GM12873 (cell line): ENCODE results near the gene PRR3.

ENCODE experiments used
- TF ChIP-seq, protein P1 (sequence below): IDR thresholded peaks from 2 replicates; pipeline ENCODE4 v1.5.1; 2012; ENCODE audit warnings: low read depth, mild to moderate bottlenecking, moderate library complexity, low read length, control low read depth; ENCODE audit not compliant: insufficient read depth; ENCODE audit errors: missing control alignments

The PRR3 gene

DNA sequence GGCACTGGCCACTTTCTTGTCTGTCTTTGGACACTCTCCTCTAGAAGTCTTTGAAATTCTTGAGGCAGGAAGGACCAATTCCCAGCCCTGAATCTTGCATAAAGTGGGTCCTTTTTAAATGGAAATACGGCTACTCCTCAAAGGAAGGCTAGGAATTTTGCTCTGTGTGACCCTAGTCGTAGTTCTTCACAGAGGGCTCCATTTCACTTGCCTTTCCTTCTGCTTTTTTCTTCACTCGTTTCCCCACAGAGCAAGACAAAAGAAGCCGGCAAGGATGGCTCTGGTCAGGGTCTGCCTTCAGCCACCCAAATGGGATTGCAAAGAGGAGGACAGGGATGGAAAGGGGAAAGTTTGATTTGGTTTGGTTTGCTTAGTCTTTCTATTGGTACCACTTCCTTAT is 42.0 kb upstream of the PRR3 start:
- TF ChIP-seq, protein P1, sequence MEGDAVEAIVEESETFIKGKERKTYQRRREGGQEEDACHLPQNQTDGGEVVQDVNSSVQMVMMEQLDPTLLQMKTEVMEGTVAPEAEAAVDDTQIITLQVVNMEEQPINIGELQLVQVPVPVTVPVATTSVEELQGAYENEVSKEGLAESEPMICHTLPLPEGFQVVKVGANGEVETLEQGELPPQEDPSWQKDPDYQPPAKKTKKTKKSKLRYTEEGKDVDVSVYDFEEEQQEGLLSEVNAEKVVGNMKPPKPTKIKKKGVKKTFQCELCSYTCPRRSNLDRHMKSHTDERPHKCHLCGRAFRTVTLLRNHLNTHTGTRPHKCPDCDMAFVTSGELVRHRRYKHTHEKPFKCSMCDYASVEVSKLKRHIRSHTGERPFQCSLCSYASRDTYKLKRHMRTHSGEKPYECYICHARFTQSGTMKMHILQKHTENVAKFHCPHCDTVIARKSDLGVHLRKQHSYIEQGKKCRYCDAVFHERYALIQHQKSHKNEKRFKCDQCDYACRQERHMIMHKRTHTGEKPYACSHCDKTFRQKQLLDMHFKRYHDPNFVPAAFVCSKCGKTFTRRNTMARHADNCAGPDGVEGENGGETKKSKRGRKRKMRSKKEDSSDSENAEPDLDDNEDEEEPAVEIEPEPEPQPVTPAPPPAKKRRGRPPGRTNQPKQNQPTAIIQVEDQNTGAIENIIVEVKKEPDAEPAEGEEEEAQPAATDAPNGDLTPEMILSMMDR = no peak

DNA sequence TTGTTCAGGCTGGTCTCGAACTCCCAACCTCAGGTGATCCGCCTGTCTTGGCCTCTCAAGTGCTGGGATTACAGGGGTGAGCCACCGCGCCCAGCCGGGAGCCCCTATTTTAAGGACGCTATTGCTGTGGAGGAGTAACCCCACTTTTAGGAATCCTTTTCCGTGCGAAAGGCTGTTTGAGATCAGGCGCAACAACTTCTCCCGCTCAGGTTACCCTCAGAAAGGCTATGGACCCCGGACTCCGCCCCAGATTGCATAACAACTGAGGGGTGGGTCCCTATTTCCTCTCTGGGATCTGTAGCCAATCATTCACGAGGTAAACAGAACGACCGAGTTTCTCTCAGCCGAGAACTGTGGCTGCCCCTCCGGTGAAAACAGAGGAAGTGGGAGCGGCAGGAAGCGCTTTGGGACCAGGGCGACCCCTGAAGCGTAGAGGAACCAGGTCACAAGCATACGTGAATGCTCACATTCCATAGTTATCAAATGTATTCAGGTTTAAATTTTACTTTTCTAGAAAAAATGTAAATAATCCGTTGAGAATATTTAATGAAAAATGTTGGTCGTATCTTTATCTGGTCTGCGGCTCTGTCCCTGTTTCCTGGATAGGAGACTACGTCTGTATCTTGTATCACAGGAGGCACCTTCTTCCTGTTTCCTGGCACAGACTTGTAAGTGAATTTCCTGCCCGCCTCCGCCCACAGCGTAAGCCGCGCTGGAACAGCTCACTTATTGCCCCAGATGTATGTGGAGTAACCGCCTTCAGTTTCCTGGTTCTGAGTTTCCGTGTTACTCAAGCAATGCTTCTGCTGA is 40.9 kb upstream of the PRR3 start:
- TF ChIP-seq, protein P1 = no peak

DNA sequence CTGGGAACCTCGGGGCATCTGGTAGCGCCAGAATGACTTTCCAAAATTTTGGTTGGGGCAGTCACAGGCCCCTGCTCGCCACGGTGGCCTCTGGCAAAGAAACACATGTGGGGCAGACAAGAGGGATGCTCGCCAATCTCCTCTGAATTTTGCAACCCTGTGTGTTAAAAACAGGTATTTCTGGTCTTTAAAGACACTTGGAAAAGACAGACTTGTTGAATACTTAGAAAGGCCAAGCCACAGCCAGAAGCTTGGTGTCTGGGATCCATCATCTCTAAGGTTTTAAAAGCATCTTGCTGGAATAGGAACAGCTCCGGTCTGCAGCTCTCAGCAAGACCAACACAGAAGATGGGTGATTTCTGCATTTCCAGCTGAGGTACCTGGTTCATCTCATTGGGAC is 36.6 kb upstream of the PRR3 start:
- TF ChIP-seq, protein P1 = no peak

DNA sequence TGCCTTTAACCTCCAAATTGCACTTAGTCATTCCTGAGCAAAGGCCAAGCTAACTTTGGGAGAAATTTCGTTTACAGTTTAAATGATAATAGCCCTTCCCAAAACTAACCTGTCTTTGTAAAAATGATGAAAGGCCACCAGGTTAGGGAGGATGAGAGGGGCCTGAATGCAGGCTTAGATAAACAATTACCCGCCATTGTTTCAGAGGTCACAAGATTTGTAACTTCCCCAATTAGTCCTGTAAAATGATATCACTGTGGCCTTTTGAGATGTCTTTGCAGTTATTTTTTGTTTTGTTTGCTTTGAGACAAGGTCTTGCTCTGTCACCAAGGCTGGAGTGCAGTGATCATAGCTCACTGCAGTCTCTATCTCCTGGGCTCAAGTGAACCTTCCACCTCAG is 27.1 kb upstream of the PRR3 start:
- TF ChIP-seq, protein P1 = no peak

DNA sequence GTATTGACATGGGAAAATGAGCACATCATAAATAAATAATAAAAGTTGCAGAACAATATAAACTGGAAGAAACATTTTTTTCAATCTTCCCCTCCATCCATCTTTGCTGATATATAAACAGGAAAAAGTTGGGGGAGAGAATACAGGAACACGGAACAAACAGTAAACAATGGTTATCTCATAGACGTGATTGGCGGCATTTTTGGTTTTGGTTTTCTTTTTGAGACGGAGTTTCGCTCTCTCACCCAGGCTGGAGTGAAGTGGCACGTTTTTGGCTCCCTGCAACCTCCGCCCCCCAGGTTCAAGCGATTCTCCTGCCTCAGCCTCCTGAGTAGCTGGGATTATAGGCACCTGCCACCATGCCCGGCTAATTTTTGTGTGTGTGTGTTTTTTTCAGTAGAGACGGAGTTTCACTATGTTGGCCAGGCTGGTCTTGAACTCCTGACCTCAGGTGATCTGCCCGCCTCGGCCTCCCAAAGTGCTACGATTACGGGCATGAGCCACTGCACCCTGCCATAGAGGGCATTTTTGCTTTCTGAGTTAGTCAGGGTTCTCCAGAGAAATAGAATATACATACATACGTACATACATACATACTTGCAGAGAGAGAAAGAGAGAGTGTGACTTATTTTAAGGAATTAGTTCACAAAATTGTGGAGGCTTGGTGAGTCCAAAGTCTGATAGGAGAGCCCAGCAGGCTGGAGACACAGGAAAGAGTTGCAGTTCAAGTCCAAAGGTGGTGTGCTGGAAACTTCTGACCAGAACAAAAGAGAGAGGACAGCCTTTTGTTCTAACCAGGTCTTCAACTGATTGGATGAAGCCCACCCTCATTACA is 23.4 kb upstream of the PRR3 start:
- TF ChIP-seq, protein P1 = no peak

DNA sequence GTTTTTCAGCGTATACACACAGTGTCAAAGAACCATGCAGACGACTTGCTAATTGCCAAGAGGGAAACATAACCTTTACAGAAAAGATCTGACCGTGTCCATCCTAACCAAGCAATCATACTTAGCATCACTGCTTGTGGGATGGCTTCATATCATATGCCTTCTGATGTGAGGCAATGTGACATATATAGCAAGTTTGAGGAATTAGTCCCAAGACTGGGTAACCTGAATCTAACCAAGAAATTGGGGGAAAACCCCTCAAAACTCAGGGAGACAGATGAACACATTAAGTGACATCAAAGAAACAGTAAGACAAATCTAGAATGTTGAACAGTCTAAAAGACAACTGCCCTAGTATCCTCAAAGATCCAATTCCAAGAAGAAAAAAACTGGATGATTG is 19.2 kb upstream of the PRR3 start:
- TF ChIP-seq, protein P1 = no peak
